Neural progenitor cell (in vitro differentiated cells): ENCODE results near the gene STK4. TPM values are rescaled to one million over a fixed set of nuclear protein-coding genes. Genes with fewer than 3 reads are reported as not detected.

Experiments used
- DNase-seq: peaks from one replicate; pipeline ENCODE4 v3.0.0-alpha.2; 2016; ENCODE audit warnings: low spot score
- H2AFZ ChIP-seq: fragments of 200-600 bp; sonication (generic); replicated peaks from 2 replicates; pipeline ENCODE4 v1.6.1; 2016; ENCODE audit warnings: antibody characterized with exemption
- H3F3A ChIP-seq: fragments of 200-600 bp; sonication (generic); 2 replicates; pipeline ENCODE4 v1.6.1; 2016; ENCODE audit warnings: antibody characterized with exemption, low read depth
- H3K27ac ChIP-seq: fragments of 200-600 bp; sonication (generic); 2 replicates; pipeline ENCODE4 v1.5.1; 2016; ENCODE audit warnings: mild to moderate bottlenecking
- H3K27me3 ChIP-seq: fragments of 200-600 bp; sonication (generic); 2 replicates; pipeline ENCODE4 v1.6.1; 2016; ENCODE audit warnings: mild to moderate bottlenecking, moderate library complexity
- H3K36me3 ChIP-seq: fragments of 200-600 bp; sonication (generic); 2 replicates; pipeline ENCODE4 v1.5.1; 2016
- H3K4me1 ChIP-seq: fragments of 200-600 bp; sonication (generic); 2 replicates; pipeline ENCODE4 v1.6.1; 2016; ENCODE audit warnings: mixed run types
- H3K4me2 ChIP-seq: fragments of 200-600 bp; sonication (generic); 2 replicates; pipeline ENCODE4 v1.6.1; 2016
- H3K4me3 ChIP-seq: fragments of 200-600 bp; sonication (generic); 2 replicates; pipeline ENCODE4 v1.5.1; 2016
- H3K79me2 ChIP-seq: fragments of 200-600 bp; sonication (generic); 2 replicates; pipeline ENCODE4 v1.6.1; 2016; ENCODE audit warnings: low read depth
- H3K9ac ChIP-seq: fragments of 200-600 bp; sonication (generic); 2 replicates; pipeline ENCODE4 v1.6.1; 2016
- H3K9me3 ChIP-seq: fragments of 200-600 bp; sonication (generic); 2 replicates; pipeline ENCODE4 v1.5.1; 2016; ENCODE audit warnings: low read depth
- H4K20me1 ChIP-seq: fragments of 200-600 bp; sonication (generic); 2 replicates; pipeline ENCODE4 v1.6.1; 2016; ENCODE audit warnings: low read depth
- H3K27ac Mint-ChIP-seq: 3 replicates; pipeline ENCODE4 v1.8.0; 2021; ENCODE audit warnings: mixed read lengths
- H3K27me3 Mint-ChIP-seq: 2 replicates; pipeline ENCODE4 v1.8.0; 2022; ENCODE audit warnings: low read depth, mild to moderate bottlenecking, inconsistent platforms, moderate library complexity, mixed read lengths; ENCODE audit not compliant: insufficient read depth
- H3K36me3 Mint-ChIP-seq: 3 replicates; pipeline ENCODE4 v1.8.0; 2021; ENCODE audit warnings: mixed read lengths
- H3K4me1 Mint-ChIP-seq: 3 replicates; pipeline ENCODE4 v1.8.0; 2021; ENCODE audit warnings: mixed read lengths
- H3K4me3 Mint-ChIP-seq: 3 replicates; pipeline ENCODE4 v1.8.0; 2021; ENCODE audit warnings: mild to moderate bottlenecking, moderate library complexity, mixed read lengths
- H3K9me3 Mint-ChIP-seq: 3 replicates; pipeline ENCODE4 v1.8.0; 2020; ENCODE audit warnings: mixed read lengths
- CTCF ChIP-seq: fragments of 200-600 bp; sonication (generic); IDR thresholded peaks from 2 replicates; pipeline ENCODE4 v1.5.1; 2017; ENCODE audit warnings: antibody characterized with exemption, mild to moderate bottlenecking
- EZH2 ChIP-seq: fragments of 200-600 bp; sonication (generic); IDR thresholded peaks from 2 replicates; pipeline ENCODE4 v1.6.1; 2017; ENCODE audit warnings: antibody characterized with exemption, mild to moderate bottlenecking, moderate library complexity
- EZH2phosphoT487 ChIP-seq: fragments of 200-600 bp; sonication (generic); IDR thresholded peaks from 2 replicates; pipeline ENCODE4 v1.6.1; 2017; ENCODE audit warnings: antibody characterized with exemption
- total RNA-seq: library from RNA; depleted of rRNA; stranded (reverse); fragments of >200 nt; gene quantifications from 2 replicates; pipeline ENCODE4 v1.2.3, GENCODE V29; 2015; ENCODE audit warnings: low replicate concordance

STK4 gene
- total RNA-seq = 32.7 and 46.1 TPM in 2 replicates

- Histone ChIP-seq H3F3A (peaks cover 19% of the 10 kb centered on the region), H2AFZ (peak within 1 kb of the TSS; percentile 75), H3K79me2 (peaks cover 49% of the 10 kb centered on the region), H3K36me3 (no peaks in the 10 kb centered on the region), H3K27ac (no peak within 1 kb of the TSS), H3K9me3 (no peaks in the 10 kb centered on the region), H3K9ac (peak within 1 kb of the TSS; percentile 69), H3K4me3 (peak within 1 kb of the TSS; percentile 83), H3K4me1 (peaks cover 16% of the 10 kb centered on the region), H3K27me3 (no peaks in the 10 kb centered on the region), H4K20me1 (peaks cover 22% of the 10 kb centered on the region), H3K4me2 (peak within 1 kb of the TSS; percentile 94)
- Mint-ChIP-seq H3K27ac (peak within 1 kb of the TSS; percentile 73), H3K4me1 (peaks cover 35% of the 10 kb centered on the region), H3K36me3 (no peaks in the 10 kb centered on the region), H3K27me3 (peaks cover 8% of the 10 kb centered on the region), H3K9me3 (no peaks in the 10 kb centered on the region), H3K4me3 (peak within 1 kb of the TSS; percentile 98)
- TF ChIP-seq CTCF (peak; percentile 53), EZH2 (no peak)
- DNase-seq = peak; percentile 98
These were observed at the start of gene STK4 for GRCh38 chr20:44966030-44966961. Gene STK4, plus strand, starts transcription at chr20:44966512. Its CDS starts 57 bp downstream, at chr20:44966569.

GRCh38 chr20:44916586-44916985, 49.7 kb upstream of the STK4 start:
- H3K9ac ChIP-seq = no peak overlapping the region
- Mint-ChIP-seq H3K4me1 (peaks cover 2% of the 10 kb centered on the region), H3K36me3 (peaks cover 11% of the 10 kb centered on the region), H3K27me3 (no peaks in the 10 kb centered on the region), H3K9me3 (no peaks in the 10 kb centered on the region), H3K4me3 (no peak overlapping the region), H3K27ac (no peak overlapping the region)
- peak; percentile 15 for DNase-seq
- no peaks in the 10 kb centered on the region for H3K9me3 ChIP-seq
- peaks cover 12% of the 10 kb centered on the region for H4K20me1 ChIP-seq
- no peak for TF ChIP-seq EZH2
- no peak for TF ChIP-seq CTCF
- no peak for TF ChIP-seq EZH2phosphoT487
- H3K27ac ChIP-seq = no peak overlapping the region
- H3F3A ChIP-seq = peaks cover 9% of the 10 kb centered on the region
- no peak overlapping the region for H3K4me3 ChIP-seq
- no peak overlapping the region for H2AFZ ChIP-seq
- no peaks in the 10 kb centered on the region for H3K36me3 ChIP-seq
- no peaks in the 10 kb centered on the region for H3K27me3 ChIP-seq
- H3K79me2 ChIP-seq = peaks cover 7% of the 10 kb centered on the region
- H3K4me1 ChIP-seq = peaks cover 4% of the 10 kb centered on the region
- no peak overlapping the region for H3K4me2 ChIP-seq

GRCh38 chr20:44917399-44917798, 48.9 kb upstream of the STK4 start:
- Mint-ChIP-seq H3K4me3 (no peak overlapping the region), H3K36me3 (peaks cover 11% of the 10 kb centered on the region), H3K27ac (no peak overlapping the region), H3K9me3 (no peaks in the 10 kb centered on the region), H3K4me1 (no peaks in the 10 kb centered on the region), H3K27me3 (no peaks in the 10 kb centered on the region)
- no peaks in the 10 kb centered on the region for H3K27me3 ChIP-seq
- peaks cover 12% of the 10 kb centered on the region for H4K20me1 ChIP-seq
- peaks cover 9% of the 10 kb centered on the region for H3F3A ChIP-seq
- no peak overlapping the region for H3K9ac ChIP-seq
- no peaks in the 10 kb centered on the region for H3K9me3 ChIP-seq
- H3K79me2 ChIP-seq = peaks cover under 1% of the 10 kb centered on the region
- H3K4me3 ChIP-seq = no peak overlapping the region
- no peak overlapping the region for H3K4me2 ChIP-seq
- no peaks in the 10 kb centered on the region for H3K36me3 ChIP-seq
- no peak for TF ChIP-seq EZH2
- no peak for TF ChIP-seq CTCF
- no peak for TF ChIP-seq EZH2phosphoT487
- no peak for DNase-seq
- H3K27ac ChIP-seq = no peak overlapping the region
- H2AFZ ChIP-seq = no peak overlapping the region
- no peaks in the 10 kb centered on the region for H3K4me1 ChIP-seq
